Activated CD4-positive, alpha-beta T cell treated with anti-CD3 and anti-CD28 coated beads, Interleukin-2, amount 10 ng/mL, durations not matched to agents 24 days and 14 days (primary cell): ENCODE results near the gene PHTF2. TPM values are rescaled to one million over a fixed set of nuclear protein-coding genes. Genes with fewer than 3 reads are reported as not detected.
"Not testable (repeated sequence)": the region's sequence is repeated elsewhere in the genome, so short reads cannot be mapped to it uniquely, and the experiment has no call there.

Source experiments
- DNase-seq: peaks from one replicate; pipeline ENCODE4 v3.0.0; 2022
- H3K27ac Mint-ChIP-seq: one replicate; pipeline ENCODE4 v1.8.0; 2022; ENCODE audit warnings: mild to moderate bottlenecking, mixed read lengths
- H3K27me3 Mint-ChIP-seq: one replicate; pipeline ENCODE4 v1.8.0; 2022; ENCODE audit warnings: mixed read lengths
- H3K36me3 Mint-ChIP-seq: one replicate; pipeline ENCODE4 v1.8.0; 2022; ENCODE audit warnings: low read depth, mild to moderate bottlenecking, mixed read lengths
- H3K4me1 Mint-ChIP-seq: one replicate; pipeline ENCODE4 v1.8.0; 2021; ENCODE audit warnings: mixed read lengths
- H3K4me3 Mint-ChIP-seq: one replicate; pipeline ENCODE4 v1.8.0; 2022; ENCODE audit warnings: mild to moderate bottlenecking, moderate library complexity, mixed read lengths
- H3K9me3 Mint-ChIP-seq: one replicate; pipeline ENCODE4 v1.8.0; 2021; ENCODE audit warnings: mixed read lengths
- intact Hi-C: fragments of 100-400 bp; cut with micrococcal nuclease; formaldehyde crosslinking; loops from one replicate; pipeline ENCODE4 v1.15.1; 2023
- total RNA-seq: library from RNA; stranded (reverse); gene quantifications from 2 replicates; pipeline ENCODE4 v1.2.3, GENCODE V29; 2022

Gene PHTF2
- total RNA-seq, 1 donor from 2014 or later, result 32.1 TPM

DNA sequence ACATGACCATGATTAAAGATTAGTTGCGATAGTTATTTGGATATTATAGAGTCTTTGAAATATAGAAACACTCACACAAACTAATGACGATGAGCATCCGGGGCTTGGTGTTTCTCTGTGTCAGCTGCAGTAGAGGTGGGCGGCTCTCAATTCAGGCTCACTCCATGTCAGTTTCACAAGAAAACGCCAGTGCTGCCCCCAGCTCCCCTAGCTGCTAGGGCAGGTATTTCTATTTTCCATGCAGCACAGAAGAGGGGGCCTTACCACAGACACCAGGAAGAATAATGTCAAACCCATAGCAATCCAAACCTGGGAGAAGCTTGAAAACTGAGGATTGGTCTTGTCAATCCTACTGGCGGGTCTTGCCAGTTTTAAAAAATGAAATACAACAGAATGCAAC is 197.1 kb downstream of the PHTF2 start:
- no peak overlapping the region for H3K4me3 Mint-ChIP-seq
- H3K4me1 Mint-ChIP-seq, result no peaks in the 10 kb centered on the region
- DNase-seq, result no peak
- intact Hi-C loops, result no loop called here
- H3K9me3 Mint-ChIP-seq, result no peaks in the 10 kb centered on the region
- no peak overlapping the region for H3K27ac Mint-ChIP-seq
- H3K36me3 Mint-ChIP-seq, result no peaks in the 10 kb centered on the region
- no peaks in the 10 kb centered on the region for H3K27me3 Mint-ChIP-seq

DNA sequence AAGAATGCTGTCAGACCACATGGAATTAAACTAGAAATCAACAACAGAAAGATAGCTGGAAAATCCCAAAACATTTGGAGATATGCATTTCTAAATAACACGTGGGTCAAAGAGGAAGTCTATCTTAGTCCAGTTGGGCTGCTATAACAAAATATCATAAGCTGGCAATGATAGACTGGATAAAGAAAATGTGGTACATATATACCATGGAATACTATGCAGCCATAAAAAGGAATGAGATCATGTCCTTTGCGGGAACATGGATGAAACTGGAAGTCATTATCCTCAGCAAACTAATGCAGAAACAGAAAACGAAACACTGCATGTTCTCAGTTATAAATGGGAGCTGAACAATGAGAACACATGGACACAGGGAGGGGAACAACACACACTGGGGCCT is 200.6 kb downstream of the PHTF2 start:
- DNase-seq, H3K36me3 Mint-ChIP-seq, intact Hi-C loops, H3K27me3 Mint-ChIP-seq, H3K27ac Mint-ChIP-seq, H3K4me1 Mint-ChIP-seq, H3K9me3 Mint-ChIP-seq, H3K4me3 Mint-ChIP-seq: not testable (repeated sequence)

DNA sequence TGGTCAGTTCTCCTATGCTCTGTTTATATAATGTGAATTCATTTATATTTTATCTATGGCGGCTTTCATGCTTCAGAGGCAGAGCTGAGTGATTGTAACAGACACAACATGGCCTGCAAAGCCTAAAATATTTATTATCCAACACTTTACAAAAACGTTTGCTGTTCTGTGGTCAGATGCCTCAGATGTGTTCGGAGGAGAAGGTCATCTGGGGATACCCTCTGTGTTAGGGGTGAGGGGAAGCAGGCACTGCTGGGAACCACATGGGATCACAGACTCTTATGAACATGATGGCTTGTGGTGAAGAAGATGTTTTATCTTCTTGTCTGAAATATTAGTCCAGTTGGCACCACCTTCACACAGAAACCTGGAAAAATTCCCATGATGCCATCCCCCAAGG is 203.4 kb downstream of the PHTF2 start:
- Mint-ChIP-seq H3K9me3 (no peaks in the 10 kb centered on the region), H3K4me3 (no peak overlapping the region), H3K36me3 (no peaks in the 10 kb centered on the region), H3K27ac (no peak overlapping the region), H3K4me1 (no peaks in the 10 kb centered on the region), H3K27me3 (no peaks in the 10 kb centered on the region)
- intact Hi-C loops, result no loop called here
- DNase-seq, result no peak

DNA sequence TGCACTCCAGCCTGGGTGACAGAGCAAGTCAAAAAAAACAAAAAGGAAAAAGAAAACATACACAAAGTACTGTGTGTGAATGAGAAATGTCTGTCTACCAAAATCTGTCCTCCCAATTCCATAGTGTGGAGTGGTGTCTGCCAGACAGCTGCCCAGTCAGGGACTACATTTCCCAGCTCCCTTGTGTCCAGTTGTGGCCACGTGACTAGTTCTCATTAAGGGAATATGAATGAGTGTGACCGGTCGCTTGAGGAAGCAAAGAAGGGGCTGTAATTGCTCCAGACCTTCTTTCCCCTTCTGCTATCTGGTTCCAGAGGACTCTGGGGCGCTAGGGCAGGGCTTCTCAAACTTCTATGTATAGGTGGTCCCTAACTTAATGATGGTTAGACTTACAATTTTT is 204.1 kb downstream of the PHTF2 start:
- Mint-ChIP-seq H3K36me3 (no peaks in the 10 kb centered on the region), H3K9me3 (no peaks in the 10 kb centered on the region), H3K4me1 (no peaks in the 10 kb centered on the region), H3K27ac (no peak overlapping the region), H3K27me3 (no peaks in the 10 kb centered on the region), H3K4me3 (no peak overlapping the region)
- no peak for DNase-seq
- intact Hi-C loops, result no loop called here

DNA sequence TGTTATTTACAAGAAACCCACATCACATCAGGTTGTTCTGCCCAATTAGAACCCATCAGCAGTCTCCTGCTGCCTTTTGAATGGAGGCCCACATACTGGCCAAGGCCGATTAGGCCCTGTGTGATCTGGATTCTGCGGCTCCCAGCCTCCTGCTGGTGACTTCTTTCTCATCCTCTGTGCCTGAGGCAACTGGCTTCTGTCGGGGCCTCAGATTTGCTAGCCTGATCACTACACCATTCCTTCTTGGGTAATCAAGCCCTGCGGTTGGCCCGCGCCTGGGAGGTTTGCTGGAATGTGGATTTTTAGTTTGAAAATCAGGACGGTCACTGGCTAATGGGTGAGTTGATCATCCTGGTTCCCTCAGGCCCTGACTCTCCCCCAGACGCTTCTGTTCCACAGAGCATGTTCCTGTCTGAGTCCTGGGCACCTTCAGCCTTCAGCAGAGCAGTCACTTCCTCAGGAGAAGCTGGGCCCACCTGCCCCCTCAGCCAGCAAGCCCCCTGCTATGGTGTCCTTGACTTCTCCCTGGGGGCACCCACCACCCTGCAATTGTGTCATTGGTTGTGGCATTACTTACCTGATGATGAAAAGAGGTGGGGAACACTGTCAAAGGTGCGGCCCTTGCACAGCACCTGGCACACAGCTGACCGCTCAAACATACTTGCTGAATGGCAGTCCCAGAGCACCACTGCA is 207.6 kb downstream of the PHTF2 start:
- Mint-ChIP-seq H3K27ac (no peak overlapping the region), H3K4me3 (no peak overlapping the region), H3K4me1 (no peaks in the 10 kb centered on the region), H3K36me3 (no peaks in the 10 kb centered on the region), H3K27me3 (peaks cover under 1% of the 10 kb centered on the region), H3K9me3 (no peaks in the 10 kb centered on the region)
- intact Hi-C loops, result no loop called here
- no peak for DNase-seq

Other genes starting within 250 kb of the PHTF2 start
- 26.3 and 31.3 TPM in 2 replicates for gene RSBN1L, start 102.3 kb upstream of the PHTF2 start, total RNA-seq
- gene TMEM60, start 339 bp upstream of the PHTF2 start, total RNA-seq, result 9.7 and 10.3 TPM in 2 replicates